Lower leg skin (tissue), 4 donors: ENCODE results near the gene GK2. TPM values are rescaled to one million over a fixed set of nuclear protein-coding genes. Genes with fewer than 3 reads are reported as not detected.

Experiments used
- DNase-seq, 2 donors: peaks; one replicate each; pipeline ENCODE4 v3.0.0-alpha.2; 2019; ENCODE audit warnings: low spot score in 2 of 2
- H3K4me3 ChIP-seq: fragments of 200-600 bp; sonication (generic); 2 replicates; pipeline ENCODE4 v1.5.1; 2017; ENCODE audit warnings: mild to moderate bottlenecking, low read depth; ENCODE audit not compliant: poor library complexity, severe bottlenecking
- POLR2A ChIP-seq, 2 donors: fragments of 450-650 bp; IDR thresholded peaks; one replicate each; pipeline ENCODE4 v1.6.1; 2016 to 2017; ENCODE audit warnings: antibody characterized with exemption in 2 of 2, mild to moderate bottlenecking in 1 of 2, moderate library complexity in 1 of 2
- WGBS, 2 donors: methylation state at CpG; one replicate each; pipeline ENCODE4 v1.1.5; 2018; 5-methylcytosine and 5-hydroxymethylcytosine counted together
- intact Hi-C: fragments of 100-400 bp; cut with DNase I; formaldehyde crosslinking; loops from one replicate; pipeline ENCODE4 v1.15.0; 2023; ENCODE audit warnings: low total_unique reads
- total RNA-seq, 4 donors: library from RNA; depleted of rRNA; stranded (reverse); fragments of >200 nt; gene quantifications; one replicate each; pipeline ENCODE4 v1.1.0, GENCODE V29; 2016
- TF ChIP-seq, protein P1 (sequence below), 3 donors: fragments of 450-650 bp; IDR thresholded peaks; one replicate each; pipeline ENCODE4 v1.5.1; 2016; ENCODE audit warnings: antibody characterized with exemption in 3 of 3, mild to moderate bottlenecking in 3 of 3, moderate library complexity in 2 of 3

GK2 gene
- total RNA-seq, 4 donors from 2014 or later = not detected

DNA sequence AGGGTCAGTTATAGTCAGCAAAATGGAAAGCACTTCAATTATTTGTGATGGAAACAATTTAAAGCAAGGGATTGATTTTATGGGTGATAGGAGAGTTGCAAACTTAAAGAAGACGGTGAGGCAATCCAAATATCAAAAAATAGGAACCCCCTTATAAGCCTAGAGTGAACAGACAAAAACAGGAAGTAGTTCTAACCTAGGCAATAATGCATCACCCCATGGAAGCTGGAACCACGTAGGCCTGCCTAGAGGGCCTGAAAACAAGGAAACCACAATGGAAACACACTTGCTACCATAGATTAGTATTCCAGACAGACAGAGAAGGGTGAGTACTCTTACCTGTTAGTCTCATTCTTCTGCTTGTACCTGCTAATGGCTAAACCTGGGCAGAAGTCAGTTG is 13.5 kb upstream of the GK2 start:
- TF ChIP-seq, protein P1, sequence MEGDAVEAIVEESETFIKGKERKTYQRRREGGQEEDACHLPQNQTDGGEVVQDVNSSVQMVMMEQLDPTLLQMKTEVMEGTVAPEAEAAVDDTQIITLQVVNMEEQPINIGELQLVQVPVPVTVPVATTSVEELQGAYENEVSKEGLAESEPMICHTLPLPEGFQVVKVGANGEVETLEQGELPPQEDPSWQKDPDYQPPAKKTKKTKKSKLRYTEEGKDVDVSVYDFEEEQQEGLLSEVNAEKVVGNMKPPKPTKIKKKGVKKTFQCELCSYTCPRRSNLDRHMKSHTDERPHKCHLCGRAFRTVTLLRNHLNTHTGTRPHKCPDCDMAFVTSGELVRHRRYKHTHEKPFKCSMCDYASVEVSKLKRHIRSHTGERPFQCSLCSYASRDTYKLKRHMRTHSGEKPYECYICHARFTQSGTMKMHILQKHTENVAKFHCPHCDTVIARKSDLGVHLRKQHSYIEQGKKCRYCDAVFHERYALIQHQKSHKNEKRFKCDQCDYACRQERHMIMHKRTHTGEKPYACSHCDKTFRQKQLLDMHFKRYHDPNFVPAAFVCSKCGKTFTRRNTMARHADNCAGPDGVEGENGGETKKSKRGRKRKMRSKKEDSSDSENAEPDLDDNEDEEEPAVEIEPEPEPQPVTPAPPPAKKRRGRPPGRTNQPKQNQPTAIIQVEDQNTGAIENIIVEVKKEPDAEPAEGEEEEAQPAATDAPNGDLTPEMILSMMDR (IDR thresholded peaks at IDR 0.05) = no peak
- no peak for TF ChIP-seq POLR2A (IDR thresholded peaks at IDR 0.05)
- H3K4me3 ChIP-seq = no peak overlapping the region
- 78 to 81% methylated on average over 2 of the region's 2 CpGs for WGBS, 2 donors
- intact Hi-C loops = no loop called here
- no peak for DNase-seq

DNA sequence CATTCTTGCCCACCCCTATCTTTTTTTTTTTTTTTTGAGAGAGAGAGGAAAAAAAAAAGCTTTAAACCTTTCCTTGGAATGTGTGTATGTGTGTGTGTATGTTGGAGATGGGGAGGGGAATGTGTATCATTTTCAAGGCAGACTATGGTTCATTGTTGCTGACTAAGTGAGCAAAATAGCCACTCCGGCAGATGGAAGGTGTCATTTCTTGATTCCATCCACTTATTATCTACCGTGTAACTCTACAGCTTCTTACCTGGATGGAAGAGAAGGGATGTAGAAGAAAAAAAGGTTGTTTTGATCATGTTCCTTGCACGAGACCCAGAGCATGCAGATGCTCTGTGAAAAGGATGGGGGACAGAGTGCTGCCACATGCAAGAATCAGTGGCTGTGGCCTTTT is 5.9 kb upstream of the GK2 start:
- intact Hi-C loops = no loop called here
- DNase-seq = no peak
- no peak overlapping the region for H3K4me3 ChIP-seq
- TF ChIP-seq, protein P1 (IDR thresholded peaks at IDR 0.05) = no peak
- TF ChIP-seq POLR2A (IDR thresholded peaks at IDR 0.05) = no peak
- WGBS, 2 donors = 89 to 92% methylated on average over 3 of the region's 3 CpGs

GRCh38 chr4:79413032-79413885 is 5.2 kb upstream of the GK2 start:
- intact Hi-C loops = no loop called here
- no peak for DNase-seq
- WGBS, 2 donors = 81 to 83% methylated on average over 9 of the region's 9 CpGs
- TF ChIP-seq, protein P1 (IDR thresholded peaks at IDR 0.05) = no peak
- no peak for TF ChIP-seq POLR2A (IDR thresholded peaks at IDR 0.05)
- no peak overlapping the region for H3K4me3 ChIP-seq

- no peak overlapping the region for H3K4me3 ChIP-seq
- no peak for TF ChIP-seq POLR2A (IDR thresholded peaks at IDR 0.05)
- TF ChIP-seq, protein P1 (IDR thresholded peaks at IDR 0.05) = no peak
- intact Hi-C loops = no loop called here
- no peak for DNase-seq
Measured at GRCh38 chr4:79404666-79405065, 3.4 kb downstream of the GK2 start.

DNA sequence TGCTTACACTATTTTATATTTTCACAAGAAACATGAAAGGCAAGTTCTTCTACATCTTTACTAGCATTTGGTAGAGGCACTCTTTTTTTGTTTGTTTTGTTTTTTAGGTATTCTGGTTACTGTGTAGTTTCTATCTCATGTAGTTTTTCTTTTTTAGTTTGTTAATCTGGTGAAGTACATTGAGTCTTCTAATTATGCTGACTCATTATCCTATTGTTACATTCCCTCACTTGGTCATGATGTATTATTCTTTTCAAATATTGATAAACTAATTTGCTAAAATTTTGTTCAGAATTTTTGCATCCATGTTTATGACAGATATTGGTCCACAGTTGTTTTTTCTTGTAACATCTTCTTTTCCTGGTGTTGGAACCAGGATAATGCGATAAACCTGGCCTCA is 4.7 kb downstream of the GK2 start:
- no peak overlapping the region for H3K4me3 ChIP-seq
- DNase-seq = no peak
- TF ChIP-seq, protein P1 (IDR thresholded peaks at IDR 0.05) = no peak
- TF ChIP-seq POLR2A (IDR thresholded peaks at IDR 0.05) = no peak
- 92 to 94% methylated on average over 1 of the region's 1 CpG for WGBS, 2 donors
- intact Hi-C loops = no loop called here
